Measurements from ENCODE around the gene MPV17. TPM values are rescaled to one million over a fixed set of nuclear protein-coding genes. Genes with fewer than 3 reads are reported as not detected.
"Not testable (repeated sequence)": the region's sequence is repeated elsewhere in the genome, so short reads cannot be mapped to it uniquely, and the experiment has no call there.

Gene MPV17
- total and polyA plus RNA-seq, 4 experiments from 2014 or later: 89.3 to 162 (median 109) TPM

- Mint-ChIP-seq H3K36me3 (peaks cover 13 to 16% of the 10 kb centered on the region in 2 donors), H3K27me3 (peaks cover 10 to 16% of the 10 kb centered on the region in 2 donors), H3K9me3 (peaks cover 0 to 2% (median 0%) of the 10 kb centered on the region in 8 donors), H3K4me1 (peaks cover 3 to 13% (median 6%) of the 10 kb centered on the region in 4 donors), H3K27ac (no peak overlapping the region), H3K4me3 (peak overlapping the region; percentile 27 to 66 (median 40))
- POLR2A ChIA-PET (ENCODE audit: partially characterized antibody): no interaction called here
- H3K27me3 ChIP-seq (ENCODE audit: insufficient read depth, low read length): peaks cover 13% of the 10 kb centered on the region
- H3K9me3 ChIP-seq (ENCODE audit: control insufficient read depth in 1 of 2, low read length in 2 of 2): no peaks in the 10 kb centered on the region
- CTCF ChIA-PET (ENCODE audit: partially characterized antibody): no interaction called here
- no peak overlapping the region for H3K4me3 ChIP-seq (ENCODE audit: low read length in 2 of 2)
- H3K4me1 ChIP-seq (ENCODE audit: insufficient read depth, low read length): peaks cover 15% of the 10 kb centered on the region
- intact Hi-C loops (cut with micrococcal nuclease): no loop called here
- no peak overlapping the region for H3K27ac ChIP-seq (ENCODE audit: low read depth, low read length)
- peak in 4 of 5 donors; percentile 8 to 47 (median 14) for DNase-seq
- H3K36me3 ChIP-seq (ENCODE audit: insufficient read depth, low read length): no peaks in the 10 kb centered on the region
Measured at GRCh38 chr2:27306573-27307286, 16.2 kb downstream of the MPV17 start.

GRCh38 chr2:27306136-27306535 is 16.8 kb downstream of the MPV17 start:
- H3K9me3 ChIP-seq (ENCODE audit: control insufficient read depth in 1 of 2, low read length in 2 of 2): no peaks in the 10 kb centered on the region
- no peak overlapping the region for H3K4me3 ChIP-seq (ENCODE audit: low read length in 2 of 2)
- no peaks in the 10 kb centered on the region for H3K36me3 ChIP-seq (ENCODE audit: insufficient read depth, low read length)
- peaks cover 0 to 2% (median 0%) of the 10 kb centered on the region in 8 donors for H3K9me3 Mint-ChIP-seq
- H3K27ac Mint-ChIP-seq: no peak overlapping the region
- peak overlapping the region in 2 of 8 donors; percentile 7 to 59 for H3K4me3 Mint-ChIP-seq
- CTCF ChIA-PET (ENCODE audit: partially characterized antibody): interaction anchor here (0.6 to 1.4 kb wide), 3 partner anchors 34 to 346 kb away, joined by 3 to 4 read pairs (median 4); no protein-coding TSS in a partner anchor
- peaks cover 7 to 10% of the 10 kb centered on the region in 2 donors for H3K36me3 Mint-ChIP-seq
- peaks cover 15% of the 10 kb centered on the region for H3K4me1 ChIP-seq (ENCODE audit: insufficient read depth, low read length)
- POLR2A ChIA-PET (ENCODE audit: partially characterized antibody): no interaction called here
- H3K27me3 ChIP-seq (ENCODE audit: insufficient read depth, low read length): peaks cover 13% of the 10 kb centered on the region
- DNase-seq: no peak
- H3K27ac ChIP-seq (ENCODE audit: low read depth, low read length): no peak overlapping the region
- intact Hi-C loops (cut with micrococcal nuclease): no loop called here
- H3K27me3 Mint-ChIP-seq: peaks cover 10 to 16% of the 10 kb centered on the region in 2 donors
- peaks cover 3 to 13% (median 6%) of the 10 kb centered on the region in 4 donors for H3K4me1 Mint-ChIP-seq

- Histone ChIP-seq H3K9me3 (ENCODE audit: control insufficient read depth in 1 of 2, low read length in 2 of 2) (no peaks in the 10 kb centered on the region), H3K27me3 (ENCODE audit: insufficient read depth, low read length) (peaks cover 13% of the 10 kb centered on the region), H3K4me3 (ENCODE audit: low read length in 2 of 2) (no peak overlapping the region), H3K36me3 (ENCODE audit: insufficient read depth, low read length) (no peaks in the 10 kb centered on the region), H3K27ac (ENCODE audit: low read depth, low read length) (no peak overlapping the region), H3K4me1 (ENCODE audit: insufficient read depth, low read length) (peaks cover 15% of the 10 kb centered on the region)
- Mint-ChIP-seq H3K4me3 (peak overlapping the region in 2 of 8 donors; percentile 16 to 26), H3K27me3 (peaks cover 10 to 16% of the 10 kb centered on the region in 2 donors), H3K9me3 (peaks cover 0 to 2% (median 0%) of the 10 kb centered on the region in 8 donors), H3K27ac (no peak overlapping the region), H3K4me1 (peaks cover 3 to 13% (median 6%) of the 10 kb centered on the region in 4 donors), H3K36me3 (peaks cover 7 to 10% of the 10 kb centered on the region in 2 donors)
- no peak for DNase-seq
- CTCF ChIA-PET (ENCODE audit: partially characterized antibody): interaction anchor here (0.6 to 3.8 kb wide), 4 partner anchors 14 to 346 kb away, joined by 3 to 29 read pairs (median 4); no protein-coding TSS in a partner anchor
- intact Hi-C loops (cut with micrococcal nuclease): no loop called here
- POLR2A ChIA-PET (ENCODE audit: partially characterized antibody): no interaction called here
Measured at GRCh38 chr2:27305516-27305915, 17.4 kb downstream of the MPV17 start.

- peak overlapping the region in 1 of 8 donors; percentile 51 for H3K4me3 Mint-ChIP-seq
- Histone ChIP-seq H3K4me3 (ENCODE audit: low read length in 2 of 2) (no peak overlapping the region), H3K9me3 (ENCODE audit: control insufficient read depth in 1 of 2, low read length in 2 of 2) (no peaks in the 10 kb centered on the region), H3K27me3 (ENCODE audit: insufficient read depth, low read length) (peaks cover 13% of the 10 kb centered on the region), H3K36me3 (ENCODE audit: insufficient read depth, low read length) (no peaks in the 10 kb centered on the region), H3K4me1 (ENCODE audit: insufficient read depth, low read length) (peaks cover 15% of the 10 kb centered on the region), H3K27ac (ENCODE audit: low read depth, low read length) (no peak overlapping the region)
- peaks cover 0 to 2% (median 0%) of the 10 kb centered on the region in 8 donors for H3K9me3 Mint-ChIP-seq
- H3K36me3 Mint-ChIP-seq: peaks cover 5 to 6% of the 10 kb centered on the region in 2 donors
- H3K27ac Mint-ChIP-seq: no peak overlapping the region
- H3K4me1 Mint-ChIP-seq: peaks cover 2 to 13% (median 6%) of the 10 kb centered on the region in 4 donors
- POLR2A ChIA-PET (ENCODE audit: partially characterized antibody): no interaction called here
- CTCF ChIA-PET (ENCODE audit: partially characterized antibody): interaction anchor here (1.0 to 3.8 kb wide), 8 partner anchors 8 to 379 kb away, joined by 3 to 29 read pairs (median 6); no protein-coding TSS in a partner anchor
- intact Hi-C loops (cut with micrococcal nuclease): no loop called here
- no peak for DNase-seq
- H3K27me3 Mint-ChIP-seq: peaks cover 10 to 16% of the 10 kb centered on the region in 2 donors
Measured at GRCh38 chr2:27304488-27305240, 18.2 kb downstream of the MPV17 start.

- intact Hi-C loops (cut with micrococcal nuclease): loop anchor here (1.0 kb wide), 3 partner anchors 133 to 342 kb away; no protein-coding TSS in a partner anchor
- Histone ChIP-seq H3K27ac (ENCODE audit: low read depth, low read length) (no peak overlapping the region), H3K4me1 (ENCODE audit: insufficient read depth, low read length) (peaks cover 15% of the 10 kb centered on the region), H3K4me3 (ENCODE audit: low read length in 2 of 2) (no peak overlapping the region), H3K9me3 (ENCODE audit: control insufficient read depth in 1 of 2, low read length in 2 of 2) (no peaks in the 10 kb centered on the region), H3K27me3 (ENCODE audit: insufficient read depth, low read length) (peaks cover 13% of the 10 kb centered on the region), H3K36me3 (ENCODE audit: insufficient read depth, low read length) (no peaks in the 10 kb centered on the region)
- POLR2A ChIA-PET (ENCODE audit: partially characterized antibody): interaction anchor here (1.0 to 1.8 kb wide), 2 partner anchors 23 to 216 kb away, joined by 3 to 4 read pairs; no protein-coding TSS in a partner anchor
- peak overlapping the region; percentile 64 to 84 (median 74) for H3K4me3 Mint-ChIP-seq
- CTCF ChIA-PET (ENCODE audit: partially characterized antibody): interaction anchor here (0.6 to 4.4 kb wide), 48 partner anchors 10 to 1477 kb away, joined by 3 to 41 read pairs (median 5); partner anchors contain the start of genes ABHD1, EIF2B4, MAPRE3 and MPV17
- H3K36me3 Mint-ChIP-seq: no peaks in the 10 kb centered on the region
- peak in 4 of 5 donors; percentile 47 to 54 (median 50) for DNase-seq
- peaks cover 0 to 2% (median 0%) of the 10 kb centered on the region in 8 donors for H3K9me3 Mint-ChIP-seq
- peaks cover 18% of the 10 kb centered on the region in 2 donors for H3K27me3 Mint-ChIP-seq
- peak overlapping the region in 5 of 7 donors; percentile 21 to 85 (median 75) for H3K27ac Mint-ChIP-seq
- peaks cover 0 to 9% (median 6%) of the 10 kb centered on the region in 4 donors for H3K4me1 Mint-ChIP-seq
Measured at GRCh38 chr2:27303093-27304025, 19.5 kb downstream of the MPV17 start.

GRCh38 chr2:27300606-27301005 is 22.3 kb downstream of the MPV17 start:
- Mint-ChIP-seq H3K27me3 (peaks cover 23 to 28% of the 10 kb centered on the region in 2 donors), H3K27ac (peak overlapping the region in 1 of 7 donors; percentile 50)
- ChIA-PET POLR2A (ENCODE audit: partially characterized antibody) (interaction anchor here (1.3 kb wide), 1 partner anchor 21 kb away, joined by 4 read pairs; no protein-coding TSS in a partner anchor), CTCF (ENCODE audit: partially characterized antibody) (interaction anchor here (1.0 to 4.4 kb wide), 4 partner anchors 7 to 455 kb away, joined by 3 to 41 read pairs (median 4); no protein-coding TSS in a partner anchor)
- H3K9me3 Mint-ChIP-seq; intact Hi-C loops (cut with micrococcal nuclease); H3K4me1 ChIP-seq (ENCODE audit: insufficient read depth, low read length); DNase-seq; H3K36me3 Mint-ChIP-seq; H3K4me1 Mint-ChIP-seq; H3K4me3 Mint-ChIP-seq; H3K36me3 ChIP-seq (ENCODE audit: insufficient read depth, low read length); H3K4me3 ChIP-seq (ENCODE audit: low read length in 2 of 2); H3K27ac ChIP-seq (ENCODE audit: low read depth, low read length); H3K9me3 ChIP-seq (ENCODE audit: control insufficient read depth in 1 of 2, low read length in 2 of 2); H3K27me3 ChIP-seq (ENCODE audit: insufficient read depth, low read length): not testable (repeated sequence)
